Epithelial cell of esophagus (primary cell): ENCODE results near the gene UBAC2.

ENCODE experiments used
- DNase-seq: peaks from one replicate; pipeline ENCODE4 v3.0.0; 2010; ENCODE audit warnings: low read depth
- H3K4me3 ChIP-seq: 2 replicates; pipeline ENCODE4 v1.5.1; 2011; ENCODE audit warnings: mild to moderate bottlenecking, low read length, control low read depth
- TF ChIP-seq, protein P1 (sequence below): IDR thresholded peaks from 2 replicates; pipeline ENCODE4 v1.5.1; 2011; ENCODE audit warnings: low read depth, mild to moderate bottlenecking, low read length, control low read depth, inconsistent platforms; ENCODE audit not compliant: insufficient read depth; ENCODE audit errors: missing control alignments

UBAC2 gene

DNA sequence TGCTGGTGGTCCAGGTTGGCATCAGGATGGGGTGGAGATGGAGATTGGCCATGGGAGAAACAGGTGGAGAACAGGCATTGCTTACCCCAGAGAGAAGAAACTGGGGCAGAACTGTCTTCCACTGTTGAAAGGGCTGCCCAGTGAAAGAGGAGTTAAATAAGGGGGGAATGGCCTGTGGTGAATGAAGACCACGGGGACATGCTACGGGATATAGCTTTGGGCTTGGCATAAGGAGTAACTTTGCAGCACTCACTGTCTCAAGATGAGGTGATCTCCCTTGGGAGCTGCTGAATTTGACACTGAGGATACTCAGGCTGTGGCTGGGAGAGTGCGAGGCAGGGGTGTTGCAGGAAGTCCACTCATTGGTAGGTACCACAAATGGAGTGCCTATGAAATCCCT lies 68.2 kb downstream of the UBAC2 start:
- H3K4me3 ChIP-seq = no peak overlapping the region
- TF ChIP-seq, protein P1, sequence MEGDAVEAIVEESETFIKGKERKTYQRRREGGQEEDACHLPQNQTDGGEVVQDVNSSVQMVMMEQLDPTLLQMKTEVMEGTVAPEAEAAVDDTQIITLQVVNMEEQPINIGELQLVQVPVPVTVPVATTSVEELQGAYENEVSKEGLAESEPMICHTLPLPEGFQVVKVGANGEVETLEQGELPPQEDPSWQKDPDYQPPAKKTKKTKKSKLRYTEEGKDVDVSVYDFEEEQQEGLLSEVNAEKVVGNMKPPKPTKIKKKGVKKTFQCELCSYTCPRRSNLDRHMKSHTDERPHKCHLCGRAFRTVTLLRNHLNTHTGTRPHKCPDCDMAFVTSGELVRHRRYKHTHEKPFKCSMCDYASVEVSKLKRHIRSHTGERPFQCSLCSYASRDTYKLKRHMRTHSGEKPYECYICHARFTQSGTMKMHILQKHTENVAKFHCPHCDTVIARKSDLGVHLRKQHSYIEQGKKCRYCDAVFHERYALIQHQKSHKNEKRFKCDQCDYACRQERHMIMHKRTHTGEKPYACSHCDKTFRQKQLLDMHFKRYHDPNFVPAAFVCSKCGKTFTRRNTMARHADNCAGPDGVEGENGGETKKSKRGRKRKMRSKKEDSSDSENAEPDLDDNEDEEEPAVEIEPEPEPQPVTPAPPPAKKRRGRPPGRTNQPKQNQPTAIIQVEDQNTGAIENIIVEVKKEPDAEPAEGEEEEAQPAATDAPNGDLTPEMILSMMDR = no peak
- DNase-seq = no peak

DNA sequence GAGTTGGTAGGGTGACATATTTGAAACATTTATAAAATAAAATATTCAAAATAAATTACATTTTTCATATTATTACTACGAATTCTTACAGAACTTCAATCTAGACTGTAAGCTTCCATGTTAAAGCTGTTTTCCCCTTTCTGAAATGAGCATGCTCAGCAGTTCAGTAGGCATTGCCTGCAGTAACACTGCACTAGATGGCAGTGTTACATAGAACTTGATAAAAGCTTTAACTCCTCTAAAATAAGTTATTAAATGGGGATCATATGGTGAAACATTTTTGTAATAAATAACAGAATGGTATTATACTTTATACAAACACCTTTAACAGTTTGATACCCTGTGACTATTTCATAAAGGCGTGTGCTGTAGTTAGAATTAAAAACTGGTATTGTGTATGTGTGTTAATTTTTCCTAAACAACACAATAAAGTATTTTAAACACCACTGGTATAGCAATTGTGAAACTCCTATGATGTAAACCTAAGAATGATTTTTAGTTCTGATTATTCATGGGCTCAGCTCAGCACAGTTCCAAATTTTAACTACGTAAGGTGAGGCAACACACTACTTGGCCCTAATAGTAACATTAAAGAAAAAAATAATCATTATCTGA lies 69.1 kb downstream of the UBAC2 start:
- TF ChIP-seq, protein P1 = peak; percentile 69
- DNase-seq = peak; percentile 55

DNA sequence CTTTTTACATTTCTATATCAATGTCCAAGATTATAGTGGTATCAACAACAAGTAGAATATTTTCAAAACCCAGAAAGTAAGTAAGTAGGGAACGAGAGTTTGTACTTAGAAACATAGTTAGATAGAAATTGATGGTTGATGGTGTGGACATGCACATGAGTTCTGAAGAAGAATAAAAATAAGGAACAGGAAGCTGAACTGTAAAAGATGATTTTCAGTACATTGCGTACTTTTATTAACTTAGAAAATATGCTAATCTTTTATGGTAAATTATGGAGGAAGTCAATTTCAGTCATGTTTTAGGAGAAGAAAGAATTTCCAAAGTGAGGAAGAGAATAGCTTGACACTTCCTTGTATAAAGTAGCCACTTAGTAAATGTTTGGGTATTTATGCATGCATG lies 69.9 kb downstream of the UBAC2 start:
- TF ChIP-seq, protein P1 = no peak
- no peak for DNase-seq
- H3K4me3 ChIP-seq = no peak overlapping the region

More for the DNA sequence above, 69.1 kb downstream of the UBAC2 start:
- H3K4me3 ChIP-seq = no peak overlapping the region

DNA sequence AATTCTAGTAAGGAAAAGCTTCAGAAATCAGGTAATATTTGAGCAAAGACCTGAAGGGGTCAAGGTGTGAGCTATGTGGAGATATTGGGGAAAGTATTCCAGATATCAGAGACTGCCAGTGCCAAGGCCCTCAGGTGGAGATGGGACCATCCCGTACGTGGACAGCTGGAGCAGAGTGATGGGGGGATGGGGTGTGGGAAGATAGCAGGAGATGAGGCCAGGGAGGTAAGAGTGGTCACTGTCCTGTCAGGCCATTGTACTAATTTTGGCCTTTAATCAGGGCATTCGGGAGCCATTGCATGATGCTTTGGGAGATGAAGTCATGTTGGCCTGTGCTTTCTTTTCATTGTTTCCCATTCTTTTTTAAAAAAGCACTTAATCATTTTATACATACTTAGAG lies 70.6 kb downstream of the UBAC2 start:
- TF ChIP-seq, protein P1 = no peak
- DNase-seq = no peak
- H3K4me3 ChIP-seq = no peak overlapping the region

DNA sequence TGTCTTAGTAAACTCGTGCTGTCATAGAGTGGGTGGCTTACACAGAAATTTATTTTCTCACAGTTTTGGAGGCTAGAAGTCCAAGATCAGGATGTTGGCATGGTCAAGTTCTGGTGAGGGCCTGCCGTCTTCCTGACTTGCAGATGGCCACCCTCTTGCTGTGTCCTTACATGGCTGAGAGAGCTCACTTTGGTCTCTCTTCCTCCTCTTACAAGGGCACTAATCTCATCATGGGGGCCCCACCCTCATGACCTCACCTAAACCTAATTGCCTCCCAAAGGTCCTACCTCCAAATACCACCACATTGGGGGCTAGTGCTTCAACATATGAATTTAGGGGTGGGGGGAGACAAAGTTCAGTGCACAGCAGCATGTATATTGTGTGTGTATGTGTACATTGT lies 71.8 kb downstream of the UBAC2 start:
- no peak for DNase-seq
- no peak overlapping the region for H3K4me3 ChIP-seq
- TF ChIP-seq, protein P1 = no peak

DNA sequence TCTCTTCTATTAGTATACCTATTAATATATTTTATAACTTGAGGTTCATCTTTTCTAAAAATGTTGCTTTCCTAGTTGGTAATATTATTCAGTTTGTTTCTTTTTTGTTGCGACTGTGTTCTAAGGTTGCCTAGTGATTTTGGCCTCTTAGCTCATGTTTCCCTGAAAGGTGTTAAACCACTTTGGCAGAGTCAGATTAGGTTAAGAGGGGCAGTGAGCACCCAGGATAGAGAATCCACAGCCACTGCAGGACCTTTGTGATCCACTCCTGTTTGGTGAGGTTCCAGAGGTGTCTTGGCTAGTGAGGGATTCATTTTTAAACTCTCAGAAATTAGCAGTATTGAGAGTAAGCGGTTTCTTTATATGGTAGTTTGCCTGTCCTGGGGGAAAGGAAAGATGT lies 72.5 kb downstream of the UBAC2 start:
- TF ChIP-seq, protein P1 = no peak
- no peak overlapping the region for H3K4me3 ChIP-seq
- no peak for DNase-seq

DNA sequence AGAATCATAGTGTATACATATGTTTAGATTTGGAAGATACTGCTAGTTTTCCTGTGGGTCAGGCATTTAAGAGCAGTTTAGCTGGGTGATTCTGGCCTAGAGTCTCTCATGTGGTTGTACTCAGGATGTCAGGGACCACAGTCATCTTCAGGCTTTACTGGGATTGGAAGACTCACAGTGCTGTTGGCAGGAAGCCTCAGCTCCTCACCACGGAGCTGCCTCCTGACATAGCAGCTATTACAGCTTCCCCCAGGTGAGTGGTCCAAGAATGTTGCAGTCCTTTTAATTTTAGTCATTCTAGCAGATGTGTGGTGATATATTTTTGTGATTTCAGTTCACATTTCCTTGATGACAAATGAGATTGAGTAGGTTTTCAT lies 74.4 kb downstream of the UBAC2 start:
- TF ChIP-seq, protein P1 = no peak
- no peak overlapping the region for H3K4me3 ChIP-seq

More for the DNA sequence above, 74.4 kb downstream of the UBAC2 start:
- peak; percentile 13 for DNase-seq
